ENCODE measurements around the gene VPS4A. TPM values are rescaled to one million over a fixed set of nuclear protein-coding genes. Genes with fewer than 3 reads are reported as not detected.

The VPS4A gene
- total RNA-seq, 1 donor from 2014 or later: 28.9 TPM

DNA sequence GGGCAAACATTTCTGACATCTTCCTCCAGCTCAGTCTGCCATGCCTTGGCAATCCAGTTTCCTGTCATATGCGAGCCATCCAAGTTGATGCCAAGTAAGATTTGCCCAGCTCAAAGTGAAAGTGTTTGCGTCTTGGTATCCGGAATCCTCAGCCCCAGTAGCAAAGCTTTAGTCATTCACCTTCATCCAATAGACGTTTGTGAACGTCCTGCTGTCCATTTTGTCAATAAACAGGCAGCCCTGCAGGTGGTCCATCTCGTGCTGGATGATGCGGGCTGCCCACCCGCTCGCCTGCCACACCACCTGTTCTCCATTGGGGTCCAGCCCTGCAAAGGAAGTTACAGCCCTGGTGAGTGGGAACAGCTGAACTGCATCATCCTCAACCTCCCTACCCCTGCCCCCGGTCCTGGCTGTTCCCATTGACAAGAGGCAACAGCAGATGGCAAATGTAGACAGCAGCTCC lies 17.7 kb downstream of the VPS4A start:
- H3K36me3 ChIP-seq: peaks cover 68% of the 10 kb centered on the region
- TF ChIP-seq, protein P1, sequence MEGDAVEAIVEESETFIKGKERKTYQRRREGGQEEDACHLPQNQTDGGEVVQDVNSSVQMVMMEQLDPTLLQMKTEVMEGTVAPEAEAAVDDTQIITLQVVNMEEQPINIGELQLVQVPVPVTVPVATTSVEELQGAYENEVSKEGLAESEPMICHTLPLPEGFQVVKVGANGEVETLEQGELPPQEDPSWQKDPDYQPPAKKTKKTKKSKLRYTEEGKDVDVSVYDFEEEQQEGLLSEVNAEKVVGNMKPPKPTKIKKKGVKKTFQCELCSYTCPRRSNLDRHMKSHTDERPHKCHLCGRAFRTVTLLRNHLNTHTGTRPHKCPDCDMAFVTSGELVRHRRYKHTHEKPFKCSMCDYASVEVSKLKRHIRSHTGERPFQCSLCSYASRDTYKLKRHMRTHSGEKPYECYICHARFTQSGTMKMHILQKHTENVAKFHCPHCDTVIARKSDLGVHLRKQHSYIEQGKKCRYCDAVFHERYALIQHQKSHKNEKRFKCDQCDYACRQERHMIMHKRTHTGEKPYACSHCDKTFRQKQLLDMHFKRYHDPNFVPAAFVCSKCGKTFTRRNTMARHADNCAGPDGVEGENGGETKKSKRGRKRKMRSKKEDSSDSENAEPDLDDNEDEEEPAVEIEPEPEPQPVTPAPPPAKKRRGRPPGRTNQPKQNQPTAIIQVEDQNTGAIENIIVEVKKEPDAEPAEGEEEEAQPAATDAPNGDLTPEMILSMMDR (IDR thresholded peaks at IDR 0.05): no peak
- H3K4me1 ChIP-seq: peaks cover 32% of the 10 kb centered on the region
- no peak for DNase-seq
- H3K27ac ChIP-seq: no peak overlapping the region
- peak overlapping the region; percentile 85 for H3K4me3 ChIP-seq
- intact Hi-C loops (cut with DNase I): no loop called here
- H3K27me3 ChIP-seq: no peaks in the 10 kb centered on the region
- ATAC-seq: no peak
- H3K9me3 ChIP-seq: no peaks in the 10 kb centered on the region

DNA sequence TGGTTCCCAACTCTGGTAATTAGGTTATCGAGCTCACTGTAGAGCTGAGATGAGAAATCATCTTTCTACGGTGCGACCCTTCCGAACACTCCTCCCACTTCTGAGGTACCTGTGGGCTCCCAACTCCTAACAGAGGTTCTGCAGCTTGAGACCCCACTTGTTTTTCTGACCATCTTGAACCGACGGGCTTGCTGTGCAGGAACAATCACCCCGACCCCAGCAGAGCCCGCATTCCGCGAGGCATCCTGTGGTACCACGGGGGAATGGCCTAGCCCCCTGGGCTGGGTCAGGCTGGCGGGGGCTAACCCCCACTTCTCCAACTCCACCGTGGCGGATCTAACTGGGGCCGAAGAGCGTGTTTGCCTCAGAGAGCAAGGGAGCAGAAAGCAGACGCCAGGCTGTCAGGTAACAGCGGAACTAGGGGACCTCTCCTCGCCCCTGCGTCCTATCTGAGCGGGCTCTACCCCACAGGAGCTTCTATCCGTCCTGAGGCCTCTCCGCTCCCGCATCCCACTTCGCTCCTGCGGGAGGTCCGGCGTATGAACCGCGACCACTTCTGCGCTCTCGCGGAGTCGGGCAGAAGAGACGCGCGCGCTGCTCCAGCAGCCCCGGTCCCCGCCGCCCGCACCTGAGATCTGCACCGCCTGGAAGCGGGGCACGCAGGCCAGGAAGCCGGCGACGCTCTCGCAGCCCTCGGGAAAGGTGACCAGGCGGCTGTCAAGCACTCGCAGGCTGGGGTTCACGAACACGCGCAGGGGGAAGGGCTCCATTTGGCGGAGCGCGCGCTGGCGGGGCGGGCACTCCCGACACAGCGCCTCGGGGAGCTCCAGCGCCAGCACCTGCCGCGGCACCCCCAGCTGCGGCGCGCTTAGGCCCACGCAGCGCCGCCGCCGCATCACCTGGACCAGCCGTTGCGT lies 18.5 kb downstream of the VPS4A start:
- Histone ChIP-seq H3K27ac (peak overlapping the region; percentile 91), H3K27me3 (no peaks in the 10 kb centered on the region), H3K36me3 (peaks cover 68% of the 10 kb centered on the region), H3K9me3 (no peaks in the 10 kb centered on the region), H3K4me3 (peak overlapping the region; percentile 85), H3K4me1 (peaks cover 27% of the 10 kb centered on the region)
- peak; percentile 75 for DNase-seq
- intact Hi-C loops (cut with DNase I): no loop called here
- ATAC-seq: peak; percentile 56
- TF ChIP-seq, protein P1 (IDR thresholded peaks at IDR 0.05): no peak

DNA sequence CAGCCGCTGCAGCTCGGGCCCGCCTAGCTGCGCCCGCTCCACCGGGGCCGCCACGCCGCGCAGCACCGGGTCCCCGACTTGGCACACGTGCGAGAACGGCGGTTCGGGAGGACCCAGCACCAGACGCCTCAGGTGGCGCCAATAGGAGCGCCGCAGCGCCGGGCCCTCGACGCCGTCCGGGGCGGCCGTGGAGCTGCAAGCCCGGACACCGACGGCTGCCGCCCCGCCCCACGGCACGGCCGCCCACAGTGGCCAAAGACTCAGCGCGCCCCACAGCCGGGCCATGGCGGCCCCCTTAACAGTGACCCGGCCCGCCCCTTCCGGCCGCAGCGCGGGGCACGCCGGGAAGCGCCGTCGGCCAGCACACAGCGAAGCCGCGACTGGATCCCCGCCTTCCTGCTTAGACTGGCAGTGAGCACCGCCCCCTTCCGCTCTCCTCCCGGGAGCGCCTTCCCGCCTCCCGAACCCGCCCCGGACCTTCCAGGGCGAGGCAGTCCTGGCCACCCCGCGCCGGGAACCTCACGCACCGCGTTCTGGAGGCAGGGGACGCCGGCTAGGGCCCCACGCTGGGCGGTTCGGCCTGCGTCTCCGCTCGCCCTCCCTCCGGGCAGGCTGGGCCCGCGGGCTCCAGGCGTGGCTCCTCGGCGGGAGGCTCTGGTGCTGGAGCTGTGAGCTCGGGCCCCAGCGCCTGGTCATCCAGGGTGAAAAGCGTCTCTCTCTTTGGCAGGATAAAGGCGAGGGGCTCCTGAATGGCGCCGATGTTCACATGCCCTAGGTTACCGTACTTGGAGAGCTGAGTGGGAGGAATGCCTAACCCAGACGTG lies 19.3 kb downstream of the VPS4A start, which contains the start of gene PDF:
Gene PDF, minus strand, starts transcription at position 303 of the 824 bp plus-strand sequence. Its CDS starts 18 bp downstream, at position 285.
- no peaks in the 10 kb centered on the region for H3K27me3 ChIP-seq
- no peaks in the 10 kb centered on the region for H3K9me3 ChIP-seq
- H3K4me3 ChIP-seq: peak within 1 kb of the TSS; percentile 85
- intact Hi-C loops (cut with DNase I): no loop called here
- peak within 1 kb of the TSS; percentile 91 for H3K27ac ChIP-seq
- ATAC-seq (peak; percentile 98), DNase-seq (peak; percentile 97)
- peaks cover 70% of the 10 kb centered on the region for H3K36me3 ChIP-seq
- TF ChIP-seq, protein P1 (IDR thresholded peaks at IDR 0.05): no peak
- peaks cover 27% of the 10 kb centered on the region for H3K4me1 ChIP-seq

DNA sequence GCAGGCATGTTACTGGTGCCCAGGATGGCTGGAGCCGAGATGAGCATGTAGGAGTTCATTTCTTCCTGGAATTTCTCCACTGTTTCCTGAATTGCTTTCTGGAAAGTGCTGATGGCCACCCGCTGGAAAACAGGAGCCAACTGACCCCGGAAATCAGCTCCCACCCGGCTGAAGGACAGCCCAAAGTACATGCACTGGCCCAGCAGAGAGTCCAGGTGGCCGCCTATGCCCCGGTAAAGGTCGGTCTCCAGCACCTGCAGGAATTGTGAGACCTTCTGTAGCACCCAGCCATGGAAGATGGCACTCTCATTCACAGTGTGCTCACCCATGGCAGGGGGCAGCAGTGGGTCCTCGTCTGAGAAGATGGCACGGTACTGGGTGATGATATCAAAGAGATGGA lies 23.5 kb downstream of the VPS4A start:
- DNase-seq: peak; percentile 40
- intact Hi-C loops (cut with DNase I): no loop called here
- Histone ChIP-seq H3K9me3 (no peaks in the 10 kb centered on the region), H3K27me3 (no peaks in the 10 kb centered on the region), H3K27ac (no peak overlapping the region), H3K36me3 (peaks cover 52% of the 10 kb centered on the region), H3K4me3 (no peak overlapping the region), H3K4me1 (peaks cover 16% of the 10 kb centered on the region)
- no peak for ATAC-seq
- TF ChIP-seq, protein P1 (IDR thresholded peaks at IDR 0.05): no peak

DNA sequence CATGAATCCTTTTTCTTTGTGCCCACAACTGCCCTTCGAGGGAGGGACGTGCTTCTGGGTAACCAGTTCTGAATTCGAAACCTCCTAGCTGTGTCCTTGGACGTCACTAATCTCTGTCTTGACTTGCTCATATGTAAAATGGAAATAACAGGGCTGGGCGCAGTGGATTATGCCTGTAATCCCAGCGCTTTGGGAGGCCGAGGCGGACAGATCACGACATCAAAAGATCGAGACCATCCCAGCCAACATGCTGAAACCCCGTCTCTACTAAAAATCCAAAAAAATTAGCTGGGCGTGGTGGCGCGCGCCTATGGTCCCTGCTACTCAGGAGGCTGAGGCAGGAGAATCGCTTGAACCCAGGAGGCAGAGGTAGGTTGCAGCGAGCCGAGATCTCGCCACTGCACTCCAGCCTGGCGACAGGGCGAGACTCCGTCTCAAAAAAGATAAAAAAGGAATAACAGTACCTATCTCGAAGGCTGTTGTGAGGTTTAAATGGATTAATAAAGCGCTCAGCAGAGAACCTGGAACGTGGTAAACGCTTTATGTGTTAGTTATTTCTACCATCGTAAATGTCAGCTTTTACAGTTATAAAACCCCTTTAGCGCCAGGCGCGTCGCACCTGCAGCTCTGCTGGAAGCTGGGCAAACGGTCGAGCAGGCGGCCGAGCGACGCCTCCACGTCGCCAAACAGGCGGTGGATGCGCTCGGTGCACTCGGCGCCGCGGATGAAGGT lies 27.6 kb downstream of the VPS4A start:
- TF ChIP-seq, protein P1 (IDR thresholded peaks at IDR 0.05): no peak
- Histone ChIP-seq H3K4me1 (peaks cover 26% of the 10 kb centered on the region), H3K27me3 (no peaks in the 10 kb centered on the region), H3K36me3 (peaks cover 61% of the 10 kb centered on the region), H3K9me3 (no peaks in the 10 kb centered on the region), H3K4me3 (peak overlapping the region; percentile 86), H3K27ac (peak overlapping the region; percentile 85)
- no peak for DNase-seq
- ATAC-seq: no peak
- intact Hi-C loops (cut with DNase I): no loop called here
